Transverse colon (tissue), 4 donors: ENCODE results near the gene HSP90AA1. TPM values are rescaled to one million over a fixed set of nuclear protein-coding genes. Genes with fewer than 3 reads are reported as not detected.

Source experiments
- DNase-seq: peaks from one replicate; pipeline ENCODE4 v3.0.0-alpha.2; 2019
- H3K27ac ChIP-seq, 4 donors: fragments of 200-600 bp; sonication (generic); 2 replicates each; pipeline ENCODE4 v1.5.1; 2016 to 2018; ENCODE audit warnings: inconsistent platforms in 4 of 4
- H3K27me3 ChIP-seq: fragments of 200-600 bp; sonication (generic); 2 replicates; pipeline ENCODE4 v1.5.1; 2017; ENCODE audit warnings: inconsistent platforms
- H3K36me3 ChIP-seq, 4 donors: fragments of 200-600 bp; sonication (generic); 2 replicates each; pipeline ENCODE4 v1.5.1; 2017 to 2019; ENCODE audit warnings: inconsistent platforms in 4 of 4
- H3K4me1 ChIP-seq, 4 donors: fragments of 200-600 bp; sonication (generic); 2 replicates each; pipeline ENCODE4 v1.5.1; 2017 to 2020; ENCODE audit warnings: inconsistent platforms in 4 of 4
- H3K4me3 ChIP-seq, 4 donors: fragments of 200-600 bp; sonication (generic); 1 replicate in 1 of 4; 2 replicates in 3 of 4; pipeline versions ENCODE4 v1.5.1 to v1.6.1; 2017 to 2019; ENCODE audit warnings: inconsistent platforms in 4 of 4
- H3K9me3 ChIP-seq, 2 donors: fragments of 200-600 bp; sonication (generic); 2 replicates each; pipeline ENCODE4 v1.5.1; 2017 to 2019; ENCODE audit warnings: inconsistent platforms in 2 of 2
- CTCF ChIP-seq, 5 experiments: fragments of 200-600 bp in 3 of 5; fragments of 450-650 bp in 2 of 5; sonication (generic) in 3 of 5; IDR thresholded peaks; 1 replicate in 2 of 5; 2 replicates in 3 of 5; pipeline ENCODE4 v1.5.1; 2016 to 2017; ENCODE audit warnings: antibody characterized with exemption in 5 of 5, inconsistent platforms in 3 of 5, mild to moderate bottlenecking in 2 of 5, moderate library complexity in 1 of 5
- EP300 ChIP-seq: sonication (generic); formaldehyde crosslinking; IDR thresholded peaks from one replicate; pipeline ENCODE4 v1.6.1; 2017; ENCODE audit warnings: antibody characterized with exemption, low read depth
- POLR2A ChIP-seq: fragments of 450-650 bp; IDR thresholded peaks from one replicate; pipeline ENCODE4 v1.6.1; 2016; ENCODE audit warnings: antibody characterized with exemption, mild to moderate bottlenecking, moderate library complexity
- POLR2AphosphoS5 ChIP-seq, 3 donors: sonication (generic); formaldehyde crosslinking; IDR thresholded peaks; one replicate each; pipeline ENCODE4 v1.6.1; 2016; ENCODE audit warnings: antibody characterized with exemption in 3 of 3
- WGBS, 2 donors: methylation state at CpG; one replicate each; pipeline ENCODE4 v1.1.5; 2018; ENCODE audit warnings: low coverage in 1 of 2; 5-methylcytosine and 5-hydroxymethylcytosine counted together
- in situ Hi-C, 4 donors: fragments of 200-750 bp; cut with MboI; loops; one replicate each; pipeline versions ENCODE4 v1.15.0 to v1.15.1; 2017; ENCODE audit warnings: low sequenced_read_pairs in 3 of 4, low pct_ligation_motif_present in 1 of 4, low pct_unique_long_range_greater_than_20kb in 1 of 4
- intact Hi-C: fragments of 100-400 bp; cut with DNase I; formaldehyde crosslinking; loops from one replicate; pipeline ENCODE4 v1.15.1; 2023; ENCODE audit warnings: low total_unique reads
- small RNA-seq, 4 donors: library from RNA; depleted of rRNA; stranded (forward); fragments of <200 nt; gene quantifications; one replicate each; pipeline ENCODE3, GENCODE V24; 2016
- total RNA-seq, 4 donors: library from RNA; depleted of rRNA; stranded (reverse); fragments of >200 nt; gene quantifications; one replicate each; pipeline ENCODE4 v1.1.0, GENCODE V29; 2016

The HSP90AA1 gene
- total RNA-seq, 4 donors from 2014 or later, result 112 to 347 (median 235) TPM

GRCh38 chr14:102033241-102033640 lies 53.6 kb downstream of the HSP90AA1 start:
- intact Hi-C loops, result no loop called here
- no peak for DNase-seq
- 83 to 95% methylated on average over 2 to 13 of the region's 13 CpGs for WGBS, 2 donors
- H3K27me3 ChIP-seq, result no peaks in the 10 kb centered on the region
- H3K4me1 ChIP-seq, result peaks cover 0 to 13% (median 9%) of the 10 kb centered on the region in 4 donors
- no peak overlapping the region for H3K4me3 ChIP-seq
- in situ Hi-C loops, result no loop called here
- H3K27ac ChIP-seq, result no peak overlapping the region
- TF ChIP-seq POLR2AphosphoS5 (IDR thresholded peaks at IDR 0.05) (no peak), EP300 (no peak), CTCF (IDR thresholded peaks at IDR 0.05) (no peak), POLR2A (no peak)
- H3K9me3 ChIP-seq, result no peaks in the 10 kb centered on the region
- H3K36me3 ChIP-seq, result peaks cover 0 to 92% (median 47%) of the 10 kb centered on the region in 4 donors

Small RNA genes lying within 50 kb of the gene (small RNA-seq; reads per million reads assigned to genes)
- 0 reads per million in 4 donors for gene RN7SL472P

Other genes starting within 250 kb of the HSP90AA1 start
- 100 to 1,000 TPM; 471 to 647 (median 482) TPM for gene DYNC1H1, start 122.5 kb downstream of the HSP90AA1 start, total RNA-seq
- 10 to 100 TPM; 21.3 to 31.3 (median 24.6) TPM for gene WDR20, start 52.9 kb upstream of the HSP90AA1 start, total RNA-seq
- 10 to 100 TPM in 2 of 4 donors, 1 to 10 TPM in 2; 3.0 to 16.0 (median 11.1) TPM for gene MOK, start 218.1 kb upstream of the HSP90AA1 start, total RNA-seq
- gene ZNF839, start 232.7 kb upstream of the HSP90AA1 start, total RNA-seq, result 10 to 100 TPM in 3 of 4 donors, 1 to 10 TPM in 1; 6.7 to 14.1 (median 11.1) TPM